ENCODE measurements around the gene HIVEP3. TPM values are rescaled to one million over a fixed set of nuclear protein-coding genes. Genes with fewer than 3 reads are reported as not detected.
A peak's percentile ranks its signal among the peaks of the same experiment; 100 is the strongest.

The HIVEP3 gene
- polyA plus RNA-seq, 1 donor (not counting 4 experiments of a cell fraction or from before 2014, with no cell fraction given) = 1.1 TPM

DNA sequence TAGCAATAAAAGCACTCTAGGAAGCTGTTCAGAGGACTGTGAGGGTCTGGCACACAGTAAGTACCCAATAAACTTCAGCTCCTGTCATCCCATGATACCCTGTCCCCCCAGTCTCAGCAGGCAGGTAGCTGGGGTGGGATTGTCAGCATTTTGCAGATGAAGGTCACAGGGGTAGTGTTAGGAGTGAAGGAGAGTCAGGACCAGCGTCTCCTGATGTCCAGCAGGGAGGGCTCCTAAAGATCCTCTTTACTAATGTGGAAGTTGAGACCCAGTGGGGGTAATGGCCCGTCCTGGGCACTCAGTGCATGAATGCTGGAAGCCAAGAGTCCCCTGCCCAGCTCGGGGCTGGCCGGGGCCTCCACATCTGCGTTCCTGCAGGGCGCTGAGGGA, 402.9 kb downstream of the HIVEP3 start:
- Histone ChIP-seq H3K4me3 (ENCODE audit: control insufficient read depth in 2 of 3, extremely low read depth in 1 of 3, insufficient read depth in 2 of 3, low read depth in 1 of 3, low read length in 3 of 3) (no peak overlapping the region), H3K4me2 (ENCODE audit: control insufficient read depth, extremely low read depth, insufficient read depth, low read depth, low read length) (peak overlapping the region; percentile 79), H3K9me1 (ENCODE audit: control insufficient read depth, extremely low read depth, insufficient read depth, low read length) (no peaks in the 10 kb centered on the region), H2AFZ (ENCODE audit: control insufficient read depth, low read length) (no peak overlapping the region), H3K27ac (ENCODE audit: control insufficient read depth, insufficient read depth, low read length) (no peak overlapping the region), H3K9ac (ENCODE audit: control insufficient read depth, extremely low read depth, insufficient read depth, low read length) (no peak overlapping the region), H3K4me1 (ENCODE audit: control insufficient read depth, extremely low read depth, insufficient read depth, low read length) (peaks cover 5% of the 10 kb centered on the region), H3K27me3 (ENCODE audit: control insufficient read depth, extremely low read depth, insufficient read depth, low read length) (peaks cover 3% of the 10 kb centered on the region), H3K9me3 (ENCODE audit: control insufficient read depth, low read depth, low read length) (no peaks in the 10 kb centered on the region), H3K36me3 (ENCODE audit: control insufficient read depth in 2 of 2, extremely low read depth in 1 of 2, insufficient read depth in 2 of 2, low read length in 2 of 2) (no peaks in the 10 kb centered on the region), H4K20me1 (ENCODE audit: control insufficient read depth, extremely low read depth, insufficient read depth, low read length) (no peaks in the 10 kb centered on the region), H3K79me2 (ENCODE audit: control insufficient read depth, insufficient read depth, low read length) (no peaks in the 10 kb centered on the region)
- DNase-seq (ENCODE audit: low read depth, low spot score) (no peak), FAIRE-seq (no peak)
- TF ChIP-seq, protein P1, sequence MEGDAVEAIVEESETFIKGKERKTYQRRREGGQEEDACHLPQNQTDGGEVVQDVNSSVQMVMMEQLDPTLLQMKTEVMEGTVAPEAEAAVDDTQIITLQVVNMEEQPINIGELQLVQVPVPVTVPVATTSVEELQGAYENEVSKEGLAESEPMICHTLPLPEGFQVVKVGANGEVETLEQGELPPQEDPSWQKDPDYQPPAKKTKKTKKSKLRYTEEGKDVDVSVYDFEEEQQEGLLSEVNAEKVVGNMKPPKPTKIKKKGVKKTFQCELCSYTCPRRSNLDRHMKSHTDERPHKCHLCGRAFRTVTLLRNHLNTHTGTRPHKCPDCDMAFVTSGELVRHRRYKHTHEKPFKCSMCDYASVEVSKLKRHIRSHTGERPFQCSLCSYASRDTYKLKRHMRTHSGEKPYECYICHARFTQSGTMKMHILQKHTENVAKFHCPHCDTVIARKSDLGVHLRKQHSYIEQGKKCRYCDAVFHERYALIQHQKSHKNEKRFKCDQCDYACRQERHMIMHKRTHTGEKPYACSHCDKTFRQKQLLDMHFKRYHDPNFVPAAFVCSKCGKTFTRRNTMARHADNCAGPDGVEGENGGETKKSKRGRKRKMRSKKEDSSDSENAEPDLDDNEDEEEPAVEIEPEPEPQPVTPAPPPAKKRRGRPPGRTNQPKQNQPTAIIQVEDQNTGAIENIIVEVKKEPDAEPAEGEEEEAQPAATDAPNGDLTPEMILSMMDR (optimal IDR thresholded peaks at IDR 0.05 in 1 of 3, IDR thresholded peaks at IDR 0.05 in 1 of 3, conservative IDR thresholded peaks at IDR 0.05 in 1 of 3; ENCODE audit: extremely low read depth in 1 of 3, insufficient read depth in 2 of 3, low read length in 3 of 3) = no peak
- TF ChIP-seq EZH2 (IDR thresholded peaks at IDR 0.05; ENCODE audit: low read length) = no peak
- dilution Hi-C loops (cut with MboI; ENCODE audit: extremely low pct_ligation_motif_present, low sequenced_read_pairs) = no loop called here

DNA sequence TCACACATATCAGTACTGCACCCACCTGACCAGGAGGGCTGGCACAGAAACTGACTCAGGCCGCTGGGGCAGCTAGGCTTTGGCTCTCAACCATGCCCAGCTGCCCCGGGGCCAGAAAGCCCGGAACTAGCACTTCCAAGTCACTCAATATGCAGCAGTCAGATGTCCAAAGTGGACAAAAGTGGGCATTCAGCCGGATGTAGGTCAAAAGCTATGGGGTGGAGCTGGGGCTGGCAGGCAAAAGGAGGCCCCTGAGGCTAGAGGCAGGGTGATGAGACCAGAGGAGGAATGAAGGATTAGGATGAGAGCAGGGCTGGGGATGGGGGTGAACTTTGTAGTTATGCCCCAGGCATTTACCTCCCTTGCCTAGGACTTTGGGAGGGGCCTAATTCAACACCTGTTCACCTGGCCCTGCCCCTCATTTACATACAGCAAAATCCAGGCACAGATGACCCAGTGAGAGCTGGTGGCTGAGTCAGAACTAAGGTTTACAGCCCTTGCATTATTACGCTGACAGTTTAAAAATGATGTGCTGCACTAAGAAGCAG, 403.5 kb downstream of the HIVEP3 start:
- H3K4me2 ChIP-seq (ENCODE audit: control insufficient read depth, extremely low read depth, insufficient read depth, low read depth, low read length) = no peak overlapping the region
- no peaks in the 10 kb centered on the region for H3K9me1 ChIP-seq (ENCODE audit: control insufficient read depth, extremely low read depth, insufficient read depth, low read length)
- H3K4me3 ChIP-seq (ENCODE audit: control insufficient read depth in 2 of 3, extremely low read depth in 1 of 3, insufficient read depth in 2 of 3, low read depth in 1 of 3, low read length in 3 of 3) = no peak overlapping the region
- H3K27me3 ChIP-seq (ENCODE audit: control insufficient read depth, extremely low read depth, insufficient read depth, low read length) = peaks cover 3% of the 10 kb centered on the region
- H2AFZ ChIP-seq (ENCODE audit: control insufficient read depth, low read length) = no peak overlapping the region
- no peak for DNase-seq (ENCODE audit: low read depth, low spot score)
- no peak overlapping the region for H3K27ac ChIP-seq (ENCODE audit: control insufficient read depth, insufficient read depth, low read length)
- H3K4me1 ChIP-seq (ENCODE audit: control insufficient read depth, extremely low read depth, insufficient read depth, low read length) = peaks cover 5% of the 10 kb centered on the region
- H3K9ac ChIP-seq (ENCODE audit: control insufficient read depth, extremely low read depth, insufficient read depth, low read length) = no peak overlapping the region
- H3K36me3 ChIP-seq (ENCODE audit: control insufficient read depth in 2 of 2, extremely low read depth in 1 of 2, insufficient read depth in 2 of 2, low read length in 2 of 2) = no peaks in the 10 kb centered on the region
- FAIRE-seq = no peak
- H3K9me3 ChIP-seq (ENCODE audit: control insufficient read depth, low read depth, low read length) = no peaks in the 10 kb centered on the region
- no peak for TF ChIP-seq EZH2 (IDR thresholded peaks at IDR 0.05; ENCODE audit: low read length)
- TF ChIP-seq, protein P1 (optimal IDR thresholded peaks at IDR 0.05 in 1 of 3, IDR thresholded peaks at IDR 0.05 in 1 of 3, conservative IDR thresholded peaks at IDR 0.05 in 1 of 3; ENCODE audit: extremely low read depth in 1 of 3, insufficient read depth in 2 of 3, low read length in 3 of 3) = no peak
- no peaks in the 10 kb centered on the region for H3K79me2 ChIP-seq (ENCODE audit: control insufficient read depth, insufficient read depth, low read length)
- H4K20me1 ChIP-seq (ENCODE audit: control insufficient read depth, extremely low read depth, insufficient read depth, low read length) = no peaks in the 10 kb centered on the region
- dilution Hi-C loops (cut with MboI; ENCODE audit: extremely low pct_ligation_motif_present, low sequenced_read_pairs) = no loop called here

All from keratinocyte (primary cell).